DMS153 treated with DMSO at 0.1 percent for 48 hours (cell line): ENCODE measurements around the gene TDRD3.
A peak's percentile ranks its signal among the peaks of the same experiment; 100 is the strongest.

ENCODE experiments used
- DNase-seq: peaks from one replicate; lab custom pipeline; 2025; ENCODE audit not compliant: unreplicated experiment; lab: John Stamatoyannopoulos, UW

The TDRD3 gene

GRCh38 chr13:60448907-60449510 is 52.0 kb downstream of the TDRD3 start:
- DNase-seq = peak; percentile 29

- DNase-seq = no peak
Measured at GRCh38 chr13:60453490-60453889, 56.5 kb downstream of the TDRD3 start.

DNA sequence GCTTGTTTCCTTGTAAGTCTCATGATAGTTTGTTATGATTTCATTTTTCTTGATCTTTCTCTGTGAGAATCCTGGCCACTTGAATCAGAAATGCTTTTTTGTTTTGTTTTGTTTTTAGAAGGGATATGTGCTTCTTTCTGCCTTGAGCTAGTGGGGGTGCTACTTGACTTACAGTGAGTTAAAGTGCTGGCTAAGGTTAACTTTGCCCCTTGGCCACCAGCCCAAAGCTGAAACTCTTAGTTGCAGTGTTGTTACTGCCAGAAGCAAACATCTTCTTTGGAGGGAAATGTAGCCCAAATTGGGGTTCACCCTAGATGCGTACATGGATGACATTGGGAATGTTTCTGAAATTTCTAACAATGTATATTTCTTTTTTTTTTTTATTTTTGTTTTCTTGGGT is 57.4 kb downstream of the TDRD3 start:
- DNase-seq = no peak

GRCh38 chr13:60463787-60464186 is 66.8 kb downstream of the TDRD3 start:
- DNase-seq = no peak

GRCh38 chr13:60467098-60467497 is 70.1 kb downstream of the TDRD3 start:
- DNase-seq = peak; percentile 21

GRCh38 chr13:60479273-60479672 is 82.3 kb downstream of the TDRD3 start:
- no peak for DNase-seq

DNA sequence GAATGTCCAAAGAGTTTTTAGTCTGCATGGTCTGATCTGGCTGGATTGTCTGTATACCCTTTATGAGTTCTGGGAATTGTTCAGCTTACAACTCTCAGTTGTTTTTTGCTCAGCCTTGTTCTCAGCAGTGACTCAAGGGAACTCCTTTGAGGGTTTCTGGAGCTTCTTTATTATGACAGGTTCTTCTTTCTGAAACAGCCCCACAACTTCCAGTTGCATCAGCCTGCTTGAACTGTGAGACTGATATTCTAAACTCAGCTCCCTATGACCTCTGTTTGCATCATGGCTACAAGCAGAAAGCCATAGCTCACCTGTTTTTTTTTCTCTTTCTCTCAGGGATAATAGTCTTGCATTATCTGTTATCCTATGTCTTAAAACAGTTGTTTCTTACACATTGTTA is 85.0 kb downstream of the TDRD3 start:
- no peak for DNase-seq

- DNase-seq = no peak
Measured at GRCh38 chr13:60484865-60485264, 87.8 kb downstream of the TDRD3 start.

DNA sequence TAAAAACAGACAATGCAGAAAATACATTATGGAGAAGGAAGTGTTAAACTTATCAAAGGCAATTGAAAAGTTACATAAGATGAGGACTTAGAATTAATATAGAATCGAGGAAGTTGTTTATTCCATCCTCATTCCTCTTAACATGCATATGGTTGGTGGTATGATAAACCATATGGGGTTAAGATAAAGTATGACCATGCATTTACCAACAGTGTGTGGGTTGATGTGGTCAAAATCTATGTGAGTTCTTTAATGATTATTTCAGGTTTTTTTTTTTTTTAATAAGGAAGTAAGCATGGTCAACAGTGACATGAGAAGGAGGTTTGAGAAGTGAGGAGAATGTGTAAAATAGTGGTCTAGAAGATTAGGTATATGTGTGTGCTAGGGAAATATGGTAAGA is 94.5 kb downstream of the TDRD3 start:
- no peak for DNase-seq

GRCh38 chr13:60492187-60492586 is 95.2 kb downstream of the TDRD3 start:
- no peak for DNase-seq

DNA sequence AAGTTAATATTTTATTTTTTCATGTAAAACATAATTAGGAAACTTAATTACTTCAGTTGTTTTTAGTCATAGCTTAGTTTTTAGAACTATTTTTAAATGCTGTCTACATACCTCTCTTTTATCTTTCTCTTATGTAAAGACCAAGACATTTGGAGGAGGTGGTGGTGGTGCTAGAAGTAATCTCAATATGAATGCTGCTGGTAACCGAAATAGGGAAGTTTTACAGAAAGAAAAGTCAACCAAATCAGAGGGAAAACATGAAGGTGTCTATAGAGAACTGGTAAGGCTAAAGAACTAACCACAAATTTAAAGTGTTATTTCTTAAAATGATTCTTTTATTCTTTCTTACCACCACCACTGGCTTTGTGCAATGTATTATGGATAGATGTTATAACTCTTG is 97.3 kb downstream of the TDRD3 start:
- DNase-seq = no peak

DNA sequence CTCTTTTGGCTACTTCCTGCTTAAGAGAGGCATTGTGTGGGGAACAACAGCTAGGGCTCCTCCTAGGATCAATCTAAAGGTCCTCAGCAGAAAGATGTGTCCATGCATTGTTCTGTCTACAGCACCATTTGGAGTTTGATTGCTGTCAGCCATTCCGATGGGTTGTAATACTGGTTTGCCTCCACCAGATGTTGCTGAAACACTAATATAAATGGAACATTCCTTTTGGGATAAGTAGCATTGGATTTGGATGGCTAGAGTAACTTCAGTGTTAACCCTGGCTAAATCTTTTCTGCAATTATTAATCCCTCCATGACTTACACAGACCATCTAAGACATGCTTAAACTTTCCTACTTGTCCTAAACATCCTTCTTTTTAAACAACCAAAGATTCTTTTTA is 104.2 kb downstream of the TDRD3 start:
- no peak for DNase-seq

- DNase-seq = no peak
Measured at GRCh38 chr13:60509601-60510386, 112.8 kb downstream of the TDRD3 start.

DNA sequence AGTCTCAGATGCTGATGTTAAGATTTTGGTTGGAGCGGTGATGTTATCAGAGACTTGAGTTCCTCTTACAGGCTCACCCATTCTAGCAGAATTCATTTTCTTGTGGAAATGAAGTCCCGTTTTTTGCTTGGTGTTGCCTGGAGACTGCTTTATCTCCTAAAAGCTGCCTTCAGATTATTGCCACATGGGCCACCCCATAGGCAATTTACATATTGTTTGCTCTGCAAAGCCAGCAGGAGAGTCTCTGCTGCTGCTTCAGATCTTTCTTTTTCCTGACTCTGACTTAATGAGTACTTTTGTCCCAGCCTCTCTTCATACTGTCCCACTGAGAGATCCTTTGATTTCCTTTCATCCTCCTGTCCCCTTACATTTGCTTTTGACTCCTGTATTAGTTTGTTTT is 114.6 kb downstream of the TDRD3 start:
- no peak for DNase-seq

GRCh38 chr13:60514891-60515290 is 117.9 kb downstream of the TDRD3 start:
- no peak for DNase-seq

- DNase-seq = no peak
Measured at GRCh38 chr13:60519496-60519895, 122.5 kb downstream of the TDRD3 start.

- no peak for DNase-seq
Measured at GRCh38 chr13:60520902-60521569, 124.0 kb downstream of the TDRD3 start.

- no peak for DNase-seq
Measured at GRCh38 chr13:60538566-60538965, 141.5 kb downstream of the TDRD3 start.

DNA sequence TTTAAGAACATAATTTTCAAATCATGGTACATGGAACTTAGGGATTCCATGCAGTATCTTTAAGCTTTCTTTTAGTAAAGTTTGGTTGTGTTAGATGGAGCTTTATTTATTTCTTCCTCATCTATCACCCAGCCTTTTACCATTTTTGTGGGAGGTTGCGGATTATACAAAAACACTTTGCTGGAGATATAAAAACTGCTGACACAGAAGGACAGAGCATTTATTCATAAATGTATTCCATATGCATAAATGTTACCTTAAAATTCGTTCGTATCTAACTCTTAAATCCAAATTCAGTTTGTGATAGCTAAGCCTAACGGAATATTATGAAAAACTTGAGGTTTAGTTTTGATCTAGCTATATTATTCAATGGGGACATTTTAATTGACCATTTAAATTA is 143.3 kb downstream of the TDRD3 start:
- DNase-seq = no peak

- no peak for DNase-seq
Measured at GRCh38 chr13:60562096-60562780, 165.2 kb downstream of the TDRD3 start.

DNA sequence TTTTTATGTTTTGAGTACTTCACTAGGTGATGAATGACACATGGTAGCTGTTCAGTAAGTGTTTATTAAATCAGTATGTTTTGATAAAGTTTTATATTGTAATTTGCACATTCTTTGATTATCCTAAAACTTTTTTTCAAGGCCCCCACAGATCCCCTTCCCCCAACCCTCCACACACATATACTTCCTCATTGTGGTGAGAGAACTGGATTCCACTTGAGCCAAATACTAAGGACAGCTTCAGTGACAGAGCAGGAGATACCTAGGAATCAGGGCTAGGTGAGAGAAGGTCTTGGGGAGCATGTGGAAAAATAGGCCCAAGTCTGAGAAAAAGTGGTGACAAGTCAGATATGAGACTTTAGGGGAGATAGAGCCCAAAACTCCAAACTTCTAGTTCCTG is 174.6 kb downstream of the TDRD3 start:
- DNase-seq = no peak
